Measurements from ENCODE around the gene ENHO.

The ENHO gene

DNA sequence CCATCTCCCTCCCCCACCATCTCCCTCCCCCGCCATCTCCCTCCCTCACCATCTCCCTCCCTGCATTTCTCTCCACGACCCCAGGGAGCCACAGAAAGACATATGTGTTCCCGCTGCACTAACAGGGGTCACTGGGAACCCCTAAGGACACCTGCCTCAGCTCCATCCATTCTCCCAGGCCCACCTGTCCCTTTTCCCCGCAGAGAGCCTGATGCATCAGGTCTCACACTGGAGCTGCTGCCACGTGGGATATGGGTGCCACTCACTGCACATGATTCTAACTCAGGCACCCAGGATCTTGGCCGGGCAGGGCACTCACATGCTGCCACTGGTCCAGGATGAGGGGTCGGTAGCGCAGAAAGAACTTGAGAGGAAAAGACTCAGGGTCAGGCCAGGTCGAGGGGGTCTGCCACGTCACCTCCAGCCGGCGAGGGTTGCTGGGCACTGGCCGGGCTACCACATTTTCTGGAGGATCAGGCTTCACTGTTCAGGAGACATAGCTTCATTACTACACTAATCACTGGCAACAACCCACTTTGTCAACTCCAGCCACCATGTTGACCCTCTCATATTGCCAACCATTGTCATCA is 33.2 kb upstream of the ENHO start:
- no peak overlapping the region for H3K4me3 ChIP-seq (replicated peaks; ENCODE audit: low read depth, low read length)
- TF ChIP-seq, protein P1, sequence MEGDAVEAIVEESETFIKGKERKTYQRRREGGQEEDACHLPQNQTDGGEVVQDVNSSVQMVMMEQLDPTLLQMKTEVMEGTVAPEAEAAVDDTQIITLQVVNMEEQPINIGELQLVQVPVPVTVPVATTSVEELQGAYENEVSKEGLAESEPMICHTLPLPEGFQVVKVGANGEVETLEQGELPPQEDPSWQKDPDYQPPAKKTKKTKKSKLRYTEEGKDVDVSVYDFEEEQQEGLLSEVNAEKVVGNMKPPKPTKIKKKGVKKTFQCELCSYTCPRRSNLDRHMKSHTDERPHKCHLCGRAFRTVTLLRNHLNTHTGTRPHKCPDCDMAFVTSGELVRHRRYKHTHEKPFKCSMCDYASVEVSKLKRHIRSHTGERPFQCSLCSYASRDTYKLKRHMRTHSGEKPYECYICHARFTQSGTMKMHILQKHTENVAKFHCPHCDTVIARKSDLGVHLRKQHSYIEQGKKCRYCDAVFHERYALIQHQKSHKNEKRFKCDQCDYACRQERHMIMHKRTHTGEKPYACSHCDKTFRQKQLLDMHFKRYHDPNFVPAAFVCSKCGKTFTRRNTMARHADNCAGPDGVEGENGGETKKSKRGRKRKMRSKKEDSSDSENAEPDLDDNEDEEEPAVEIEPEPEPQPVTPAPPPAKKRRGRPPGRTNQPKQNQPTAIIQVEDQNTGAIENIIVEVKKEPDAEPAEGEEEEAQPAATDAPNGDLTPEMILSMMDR (IDR thresholded peaks at IDR 0.05; ENCODE audit: low read depth, low read length, missing control alignments), result no peak
- DNase-seq (ENCODE audit: extremely low read depth, low read depth), result no peak

GRCh38 chr9:34555500-34555899 is 32.7 kb upstream of the ENHO start:
- TF ChIP-seq, protein P1 (IDR thresholded peaks at IDR 0.05; ENCODE audit: low read depth, low read length, missing control alignments), result no peak
- no peak for DNase-seq (ENCODE audit: extremely low read depth, low read depth)
- no peak overlapping the region for H3K4me3 ChIP-seq (replicated peaks; ENCODE audit: low read depth, low read length)

- DNase-seq (ENCODE audit: extremely low read depth, low read depth), result no peak
- no peak overlapping the region for H3K4me3 ChIP-seq (replicated peaks; ENCODE audit: low read depth, low read length)
- TF ChIP-seq, protein P1 (IDR thresholded peaks at IDR 0.05; ENCODE audit: low read depth, low read length, missing control alignments), result no peak
Measured at GRCh38 chr9:34555002-34555348, 32.2 kb upstream of the ENHO start.

GRCh38 chr9:34554211-34555001 is 31.6 kb upstream of the ENHO start:
- DNase-seq (ENCODE audit: extremely low read depth, low read depth), result no peak
- TF ChIP-seq, protein P1 (IDR thresholded peaks at IDR 0.05; ENCODE audit: low read depth, low read length, missing control alignments), result no peak
- no peak overlapping the region for H3K4me3 ChIP-seq (replicated peaks; ENCODE audit: low read depth, low read length)

- H3K4me3 ChIP-seq (replicated peaks; ENCODE audit: low read depth, low read length), result no peak overlapping the region
- no peak for DNase-seq (ENCODE audit: extremely low read depth, low read depth)
- TF ChIP-seq, protein P1 (IDR thresholded peaks at IDR 0.05; ENCODE audit: low read depth, low read length, missing control alignments), result no peak
Measured at GRCh38 chr9:34553511-34554021, 30.8 kb upstream of the ENHO start.

DNA sequence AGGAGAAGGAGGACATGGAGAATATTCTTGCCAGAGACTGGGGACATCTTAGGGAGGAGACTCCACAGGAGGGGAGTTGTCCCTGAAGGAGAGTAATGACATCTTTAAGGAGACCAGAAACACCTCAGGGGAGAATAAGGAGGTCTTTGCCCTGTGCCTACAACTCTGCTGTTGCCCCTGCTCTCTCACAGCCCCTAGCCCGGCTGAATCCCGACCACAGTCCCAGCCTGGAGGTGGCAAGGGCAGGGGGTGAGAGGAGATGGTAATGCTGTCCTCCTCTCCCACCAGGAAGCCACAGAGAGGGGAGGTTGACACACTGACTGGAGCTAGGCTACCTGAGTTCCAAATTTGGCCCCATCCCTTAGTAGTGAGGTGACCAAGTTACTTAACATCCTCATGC is 30.2 kb upstream of the ENHO start:
- no peak overlapping the region for H3K4me3 ChIP-seq (replicated peaks; ENCODE audit: low read depth, low read length)
- no peak for DNase-seq (ENCODE audit: extremely low read depth, low read depth)
- TF ChIP-seq, protein P1 (IDR thresholded peaks at IDR 0.05; ENCODE audit: low read depth, low read length, missing control alignments), result no peak

All from HFF-Myc (cell line).